Uterus (tissue), 4 donors: ENCODE data around the gene CACNA2D1. TPM values are rescaled to one million over a fixed set of nuclear protein-coding genes. Genes with fewer than 3 reads are reported as not detected.

Source experiments
- DNase-seq, 2 donors: peaks; one replicate each; pipeline ENCODE4 v3.0.0-alpha.2; 2019 to 2020
- H3K27ac ChIP-seq, 2 donors: fragments of 200-600 bp; sonication (generic); 1 replicate in 1 of 2; 2 replicates in 1 of 2; pipeline ENCODE4 v1.5.1; 2016 to 2018
- H3K27me3 ChIP-seq, 2 donors: fragments of 200-600 bp; sonication (generic); one replicate each; pipeline ENCODE4 v1.5.1; 2018 to 2019; ENCODE audit warnings: control low read depth in 1 of 2
- H3K36me3 ChIP-seq, 2 donors: fragments of 200-600 bp; sonication (generic); one replicate each; pipeline ENCODE4 v1.5.1; 2019; ENCODE audit warnings: control low read depth in 1 of 2
- H3K4me1 ChIP-seq, 2 donors: fragments of 200-600 bp; sonication (generic); one replicate each; pipeline ENCODE4 v1.5.1; 2018 to 2019; ENCODE audit warnings: control low read depth in 1 of 2
- H3K4me3 ChIP-seq, 2 donors: fragments of 200-600 bp; sonication (generic); 1 replicate in 1 of 2; 2 replicates in 1 of 2; pipeline ENCODE4 v1.5.1; 2018 to 2019; ENCODE audit warnings: mild to moderate bottlenecking in 1 of 2
- H3K9me3 ChIP-seq, 2 donors: fragments of 200-600 bp; sonication (generic); one replicate each; pipeline ENCODE4 v1.5.1; 2019; ENCODE audit warnings: control low read depth in 1 of 2
- POLR2A ChIP-seq, 2 donors: fragments of 450-650 bp; IDR thresholded peaks; one replicate each; pipeline ENCODE4 v1.6.1; 2016; ENCODE audit warnings: antibody characterized with exemption in 2 of 2, mild to moderate bottlenecking in 1 of 2, moderate library complexity in 1 of 2
- intact Hi-C: fragments of 100-400 bp; cut with DNase I; formaldehyde crosslinking; loops from one replicate; pipeline ENCODE4 v1.15.1; 2023; ENCODE audit warnings: low total_unique reads
- total RNA-seq, 4 donors: library from RNA; depleted of rRNA in 3 of 4; stranded (reverse); fragments of >200 nt in 3 of 4; gene quantifications; one replicate each; pipeline versions ENCODE4 v1.1.0 to v1.2.4, GENCODE V29; 2014 to 2023
- TF ChIP-seq, protein P1 (sequence below), 4 experiments: fragments of 200-600 bp in 2 of 4; fragments of 450-650 bp in 2 of 4; sonication (generic) in 2 of 4; IDR thresholded peaks; one replicate each; pipeline ENCODE4 v1.5.1; 2016 to 2019; ENCODE audit warnings: antibody characterized with exemption in 4 of 4, mild to moderate bottlenecking in 2 of 4, moderate library complexity in 1 of 4
- donor health status: DM: yes; HTN: yes; CAD: no.

CACNA2D1 gene
- total RNA-seq, 4 donors from 2014 or later: 30.1 to 54.1 (median 43.6) TPM

DNA sequence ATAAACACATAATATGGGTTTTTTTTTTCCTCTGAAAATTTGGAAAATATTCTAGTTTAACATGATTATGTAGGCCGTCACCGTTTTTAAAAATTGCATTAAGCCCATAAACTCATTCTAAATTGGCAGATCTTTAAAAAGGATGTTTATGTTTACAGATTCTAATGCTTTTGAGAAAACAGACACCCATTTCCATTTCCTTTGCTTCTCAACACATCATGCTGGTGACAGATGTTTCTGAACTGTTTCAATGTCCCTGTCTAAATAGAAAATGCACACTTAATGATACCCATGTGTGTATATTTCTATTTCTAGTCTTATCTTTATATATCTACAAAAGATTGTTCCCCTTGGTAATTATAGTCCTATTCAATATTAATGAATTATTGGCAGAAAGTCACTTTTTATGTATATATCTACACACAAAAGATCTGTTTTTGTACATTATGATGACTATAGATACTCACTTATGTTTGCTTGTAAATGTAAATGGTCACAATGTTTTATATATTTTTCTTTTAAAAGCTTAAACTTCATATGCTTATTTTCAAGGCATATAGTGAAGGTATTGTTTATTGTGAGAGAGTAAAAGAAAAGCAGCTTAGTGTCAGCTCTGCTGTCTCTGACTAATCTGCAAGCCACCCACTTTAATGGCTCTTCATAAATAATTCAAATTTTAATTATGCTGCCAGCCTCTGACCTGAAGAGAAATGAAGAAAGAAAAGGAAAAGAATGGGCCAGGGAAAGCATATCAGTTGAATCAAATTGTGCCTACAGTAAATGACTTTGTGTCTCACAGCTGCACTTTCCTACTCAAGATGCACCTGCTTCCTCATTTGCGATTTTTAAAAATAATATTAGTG, 179.4 kb downstream of the CACNA2D1 start:
- no peaks in the 10 kb centered on the region for H3K9me3 ChIP-seq
- TF ChIP-seq, protein P1, sequence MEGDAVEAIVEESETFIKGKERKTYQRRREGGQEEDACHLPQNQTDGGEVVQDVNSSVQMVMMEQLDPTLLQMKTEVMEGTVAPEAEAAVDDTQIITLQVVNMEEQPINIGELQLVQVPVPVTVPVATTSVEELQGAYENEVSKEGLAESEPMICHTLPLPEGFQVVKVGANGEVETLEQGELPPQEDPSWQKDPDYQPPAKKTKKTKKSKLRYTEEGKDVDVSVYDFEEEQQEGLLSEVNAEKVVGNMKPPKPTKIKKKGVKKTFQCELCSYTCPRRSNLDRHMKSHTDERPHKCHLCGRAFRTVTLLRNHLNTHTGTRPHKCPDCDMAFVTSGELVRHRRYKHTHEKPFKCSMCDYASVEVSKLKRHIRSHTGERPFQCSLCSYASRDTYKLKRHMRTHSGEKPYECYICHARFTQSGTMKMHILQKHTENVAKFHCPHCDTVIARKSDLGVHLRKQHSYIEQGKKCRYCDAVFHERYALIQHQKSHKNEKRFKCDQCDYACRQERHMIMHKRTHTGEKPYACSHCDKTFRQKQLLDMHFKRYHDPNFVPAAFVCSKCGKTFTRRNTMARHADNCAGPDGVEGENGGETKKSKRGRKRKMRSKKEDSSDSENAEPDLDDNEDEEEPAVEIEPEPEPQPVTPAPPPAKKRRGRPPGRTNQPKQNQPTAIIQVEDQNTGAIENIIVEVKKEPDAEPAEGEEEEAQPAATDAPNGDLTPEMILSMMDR (IDR thresholded peaks at IDR 0.05): no peak
- no peak for TF ChIP-seq POLR2A (IDR thresholded peaks at IDR 0.05)
- H3K4me3 ChIP-seq: no peak overlapping the region
- no peaks in the 10 kb centered on the region for H3K36me3 ChIP-seq
- H3K27me3 ChIP-seq: no peaks in the 10 kb centered on the region
- DNase-seq: no peak
- intact Hi-C loops: no loop called here
- H3K4me1 ChIP-seq: no peaks in the 10 kb centered on the region
- no peak overlapping the region for H3K27ac ChIP-seq

DNA sequence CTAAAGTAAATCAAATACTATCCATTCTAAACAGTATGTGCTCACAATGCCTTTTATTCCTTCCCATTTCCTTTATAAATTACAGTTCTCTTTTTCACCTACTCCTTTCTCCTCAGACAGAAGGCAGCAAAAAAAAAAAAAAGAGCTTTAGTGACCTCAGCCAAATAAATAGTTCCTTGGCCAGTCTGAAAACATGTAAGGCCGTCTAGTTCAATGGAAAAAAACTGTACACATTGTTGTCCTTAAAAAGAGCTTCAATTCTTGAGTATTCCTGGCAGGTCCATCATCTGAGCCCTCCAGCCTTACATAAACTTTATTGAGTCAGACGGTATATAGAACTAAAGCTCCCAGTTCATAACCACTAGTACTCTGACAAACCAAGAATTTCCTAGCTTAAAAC, 185.4 kb downstream of the CACNA2D1 start:
- H3K27ac ChIP-seq: no peak overlapping the region
- no peaks in the 10 kb centered on the region for H3K27me3 ChIP-seq
- no peaks in the 10 kb centered on the region for H3K36me3 ChIP-seq
- H3K4me1 ChIP-seq: no peaks in the 10 kb centered on the region
- no peak overlapping the region for H3K4me3 ChIP-seq
- DNase-seq: no peak
- intact Hi-C loops: no loop called here
- TF ChIP-seq, protein P1 (IDR thresholded peaks at IDR 0.05): no peak
- TF ChIP-seq POLR2A (IDR thresholded peaks at IDR 0.05): no peak
- H3K9me3 ChIP-seq: no peaks in the 10 kb centered on the region

DNA sequence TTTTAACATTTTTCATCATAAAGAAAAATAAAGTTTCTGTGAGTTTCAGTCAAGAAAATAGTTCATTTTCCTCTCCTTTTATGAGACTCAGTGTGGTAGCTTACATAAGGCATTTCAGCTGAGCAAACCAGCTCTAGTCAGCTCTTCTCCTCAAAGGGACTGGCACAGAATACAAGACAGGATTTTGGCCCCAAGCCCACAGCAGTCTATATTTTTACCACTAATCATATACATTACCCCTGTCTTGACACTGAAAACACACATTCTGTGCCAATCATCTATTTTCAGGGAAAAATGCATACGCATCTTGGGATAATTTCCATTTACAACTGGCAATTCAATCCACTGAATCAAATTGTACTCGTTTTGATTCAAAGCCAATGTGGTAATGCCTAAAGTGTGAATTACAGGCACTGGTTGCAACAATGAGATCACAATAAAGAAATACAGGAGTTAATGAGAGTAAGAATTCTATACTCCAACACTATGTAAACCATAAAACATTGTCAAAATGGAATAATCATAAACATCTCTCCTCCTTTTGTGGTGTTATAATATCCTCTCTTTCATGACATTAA, 186.4 kb downstream of the CACNA2D1 start:
- H3K27ac ChIP-seq: no peak overlapping the region

DNA sequence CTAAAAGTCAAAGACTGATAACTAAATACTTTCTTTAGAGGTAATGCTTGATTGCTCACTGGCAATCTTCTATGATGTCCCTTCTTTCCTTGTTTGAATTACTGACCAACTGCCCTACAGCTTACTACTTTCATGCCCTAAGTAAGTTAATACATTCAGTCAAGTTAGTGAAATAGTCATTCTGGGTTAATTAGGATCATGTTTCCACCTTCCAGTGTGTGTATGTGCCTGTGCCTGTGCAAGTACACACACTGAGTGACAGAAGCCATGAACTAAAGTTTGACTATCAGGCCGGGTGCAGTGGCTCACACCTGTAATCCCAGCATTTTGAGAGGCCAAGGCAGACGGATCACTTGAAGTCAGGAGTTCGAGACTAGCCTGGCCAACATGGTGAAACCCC, 187.9 kb downstream of the CACNA2D1 start:
- no peaks in the 10 kb centered on the region for H3K9me3 ChIP-seq
- no peak overlapping the region for H3K4me3 ChIP-seq
- H3K4me1 ChIP-seq: no peaks in the 10 kb centered on the region
- H3K27ac ChIP-seq: no peak overlapping the region
- no peaks in the 10 kb centered on the region for H3K36me3 ChIP-seq
- no peak for TF ChIP-seq POLR2A (IDR thresholded peaks at IDR 0.05)
- TF ChIP-seq, protein P1 (IDR thresholded peaks at IDR 0.05): no peak
- no peaks in the 10 kb centered on the region for H3K27me3 ChIP-seq
- DNase-seq: no peak
- intact Hi-C loops: no loop called here

More for the DNA sequence above, 186.4 kb downstream of the CACNA2D1 start:
- H3K9me3 ChIP-seq: no peaks in the 10 kb centered on the region
- no peak for TF ChIP-seq POLR2A (IDR thresholded peaks at IDR 0.05)
- TF ChIP-seq, protein P1 (IDR thresholded peaks at IDR 0.05): no peak
- H3K27me3 ChIP-seq: no peaks in the 10 kb centered on the region
- no peaks in the 10 kb centered on the region for H3K4me1 ChIP-seq
- H3K4me3 ChIP-seq: no peak overlapping the region
- intact Hi-C loops: no loop called here
- no peaks in the 10 kb centered on the region for H3K36me3 ChIP-seq
- DNase-seq: no peak

DNA sequence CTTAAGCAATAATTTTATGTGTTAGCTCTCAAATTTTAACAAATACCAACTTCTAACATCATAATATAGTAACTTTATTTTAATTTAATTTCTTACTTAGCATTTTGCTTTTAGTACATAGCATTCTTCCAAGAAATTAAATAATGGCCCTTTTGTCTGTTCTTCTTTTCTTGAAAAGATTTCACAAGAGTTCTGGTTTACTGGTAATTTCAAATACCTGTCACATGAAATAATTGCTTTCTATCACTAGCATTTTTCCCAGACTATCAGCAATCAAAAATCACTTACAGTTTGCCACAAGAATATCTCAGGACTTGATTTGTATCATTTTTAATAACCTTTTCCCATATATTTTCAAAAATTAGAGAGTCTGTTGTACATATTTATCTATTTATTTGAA, 193.0 kb downstream of the CACNA2D1 start:
- no peaks in the 10 kb centered on the region for H3K9me3 ChIP-seq
- no peaks in the 10 kb centered on the region for H3K36me3 ChIP-seq
- TF ChIP-seq POLR2A (IDR thresholded peaks at IDR 0.05): no peak
- TF ChIP-seq, protein P1 (IDR thresholded peaks at IDR 0.05): no peak
- no peaks in the 10 kb centered on the region for H3K4me1 ChIP-seq
- H3K27me3 ChIP-seq: no peaks in the 10 kb centered on the region
- intact Hi-C loops: no loop called here
- no peak overlapping the region for H3K27ac ChIP-seq
- no peak overlapping the region for H3K4me3 ChIP-seq
- DNase-seq: no peak
